Neural progenitor cell (in vitro differentiated cells): Measurements from ENCODE around the gene PGAM1. TPM values are rescaled to one million over a fixed set of nuclear protein-coding genes. Genes with fewer than 3 reads are reported as not detected.

ENCODE experiments used
- DNase-seq: peaks from one replicate; pipeline ENCODE4 v3.0.0-alpha.2; 2016; ENCODE audit warnings: low spot score
- H2AFZ ChIP-seq: fragments of 200-600 bp; sonication (generic); replicated peaks from 2 replicates; pipeline ENCODE4 v1.6.1; 2016; ENCODE audit warnings: antibody characterized with exemption
- H3F3A ChIP-seq: fragments of 200-600 bp; sonication (generic); 2 replicates; pipeline ENCODE4 v1.6.1; 2016; ENCODE audit warnings: antibody characterized with exemption, low read depth
- H3K27ac ChIP-seq: fragments of 200-600 bp; sonication (generic); 2 replicates; pipeline ENCODE4 v1.5.1; 2016; ENCODE audit warnings: mild to moderate bottlenecking
- H3K27me3 ChIP-seq: fragments of 200-600 bp; sonication (generic); 2 replicates; pipeline ENCODE4 v1.6.1; 2016; ENCODE audit warnings: mild to moderate bottlenecking, moderate library complexity
- H3K36me3 ChIP-seq: fragments of 200-600 bp; sonication (generic); 2 replicates; pipeline ENCODE4 v1.5.1; 2016
- H3K4me1 ChIP-seq: fragments of 200-600 bp; sonication (generic); 2 replicates; pipeline ENCODE4 v1.6.1; 2016; ENCODE audit warnings: mixed run types
- H3K4me2 ChIP-seq: fragments of 200-600 bp; sonication (generic); 2 replicates; pipeline ENCODE4 v1.6.1; 2016
- H3K4me3 ChIP-seq: fragments of 200-600 bp; sonication (generic); 2 replicates; pipeline ENCODE4 v1.5.1; 2016
- H3K79me2 ChIP-seq: fragments of 200-600 bp; sonication (generic); 2 replicates; pipeline ENCODE4 v1.6.1; 2016; ENCODE audit warnings: low read depth
- H3K9ac ChIP-seq: fragments of 200-600 bp; sonication (generic); 2 replicates; pipeline ENCODE4 v1.6.1; 2016
- H3K9me3 ChIP-seq: fragments of 200-600 bp; sonication (generic); 2 replicates; pipeline ENCODE4 v1.5.1; 2016; ENCODE audit warnings: low read depth
- H4K20me1 ChIP-seq: fragments of 200-600 bp; sonication (generic); 2 replicates; pipeline ENCODE4 v1.6.1; 2016; ENCODE audit warnings: low read depth
- H3K27ac Mint-ChIP-seq: 3 replicates; pipeline ENCODE4 v1.8.0; 2021; ENCODE audit warnings: mixed read lengths
- H3K27me3 Mint-ChIP-seq: 2 replicates; pipeline ENCODE4 v1.8.0; 2022; ENCODE audit warnings: low read depth, mild to moderate bottlenecking, inconsistent platforms, moderate library complexity, mixed read lengths; ENCODE audit not compliant: insufficient read depth
- H3K36me3 Mint-ChIP-seq: 3 replicates; pipeline ENCODE4 v1.8.0; 2021; ENCODE audit warnings: mixed read lengths
- H3K4me1 Mint-ChIP-seq: 3 replicates; pipeline ENCODE4 v1.8.0; 2021; ENCODE audit warnings: mixed read lengths
- H3K4me3 Mint-ChIP-seq: 3 replicates; pipeline ENCODE4 v1.8.0; 2021; ENCODE audit warnings: mild to moderate bottlenecking, moderate library complexity, mixed read lengths
- H3K9me3 Mint-ChIP-seq: 3 replicates; pipeline ENCODE4 v1.8.0; 2020; ENCODE audit warnings: mixed read lengths
- CTCF ChIP-seq: fragments of 200-600 bp; sonication (generic); IDR thresholded peaks from 2 replicates; pipeline ENCODE4 v1.5.1; 2017; ENCODE audit warnings: antibody characterized with exemption, mild to moderate bottlenecking
- EZH2 ChIP-seq: fragments of 200-600 bp; sonication (generic); IDR thresholded peaks from 2 replicates; pipeline ENCODE4 v1.6.1; 2017; ENCODE audit warnings: antibody characterized with exemption, mild to moderate bottlenecking, moderate library complexity
- EZH2phosphoT487 ChIP-seq: fragments of 200-600 bp; sonication (generic); IDR thresholded peaks from 2 replicates; pipeline ENCODE4 v1.6.1; 2017; ENCODE audit warnings: antibody characterized with exemption
- total RNA-seq: library from RNA; depleted of rRNA; stranded (reverse); fragments of >200 nt; gene quantifications from 2 replicates; pipeline ENCODE4 v1.2.3, GENCODE V29; 2015; ENCODE audit warnings: low replicate concordance

The PGAM1 gene
- total RNA-seq, 1 donor from 2014 or later, result 887 TPM

DNA sequence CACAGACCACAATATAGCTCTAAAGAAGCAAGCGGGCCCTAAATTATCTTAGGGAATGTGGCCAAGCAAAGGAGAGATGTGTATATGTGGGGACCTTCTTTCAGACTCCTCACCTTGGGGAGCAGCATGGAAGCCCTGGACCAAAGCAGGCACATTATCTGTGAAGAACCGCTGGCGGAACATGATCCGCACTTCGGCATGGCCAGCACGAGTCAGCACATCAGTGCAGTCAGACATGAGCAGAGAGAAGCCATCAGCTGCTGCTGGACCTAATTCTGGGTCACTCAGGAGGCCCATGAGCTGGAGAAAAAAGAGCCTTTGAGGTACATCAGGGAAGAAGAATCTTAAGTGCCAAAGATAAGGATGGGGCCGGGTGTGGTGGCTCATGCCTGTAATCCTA, 33.9 kb downstream of the PGAM1 start:
- Histone ChIP-seq H3K36me3 (peaks cover 7% of the 10 kb centered on the region), H3K4me1 (no peaks in the 10 kb centered on the region), H3K27ac (no peak overlapping the region), H3K4me3 (no peak overlapping the region), H2AFZ (no peak overlapping the region), H3K79me2 (no peaks in the 10 kb centered on the region), H3K9me3 (no peaks in the 10 kb centered on the region), H3K4me2 (no peak overlapping the region), H3F3A (peaks cover 30% of the 10 kb centered on the region), H3K27me3 (no peaks in the 10 kb centered on the region), H3K9ac (no peak overlapping the region), H4K20me1 (peaks cover 7% of the 10 kb centered on the region)
- Mint-ChIP-seq H3K27ac (peak overlapping the region; percentile 40), H3K36me3 (peaks cover 33% of the 10 kb centered on the region), H3K9me3 (no peaks in the 10 kb centered on the region), H3K27me3 (peaks cover 5% of the 10 kb centered on the region), H3K4me3 (peak overlapping the region; percentile 5), H3K4me1 (no peaks in the 10 kb centered on the region)
- no peak for DNase-seq
- no peak for TF ChIP-seq CTCF
- TF ChIP-seq EZH2, result no peak
- no peak for TF ChIP-seq EZH2phosphoT487

DNA sequence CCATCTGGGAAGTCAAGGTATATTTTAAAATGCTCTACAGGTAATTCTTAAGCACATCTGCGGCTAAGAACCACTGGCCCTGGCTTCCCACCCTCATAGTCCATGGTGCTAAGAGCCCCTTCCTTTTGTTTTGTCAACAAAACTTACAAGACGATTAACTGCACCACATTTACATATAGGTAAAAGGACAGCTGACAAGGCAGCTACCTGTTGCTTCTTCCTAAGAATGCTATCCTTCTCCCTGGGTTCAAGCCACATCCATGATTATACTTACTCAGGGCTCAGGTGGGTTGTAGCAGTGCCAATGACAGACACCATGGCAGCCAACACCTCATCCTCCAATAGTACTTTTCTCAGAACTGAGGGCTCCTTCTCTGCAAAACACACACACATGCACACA, 36.3 kb downstream of the PGAM1 start:
- Histone ChIP-seq H3K27ac (no peak overlapping the region), H3K36me3 (peaks cover 7% of the 10 kb centered on the region), H3K79me2 (no peaks in the 10 kb centered on the region), H4K20me1 (no peaks in the 10 kb centered on the region), H3K4me2 (no peak overlapping the region), H3K9me3 (no peaks in the 10 kb centered on the region), H3K4me1 (no peaks in the 10 kb centered on the region), H3K27me3 (no peaks in the 10 kb centered on the region), H2AFZ (no peak overlapping the region), H3K4me3 (no peak overlapping the region), H3F3A (peaks cover 27% of the 10 kb centered on the region), H3K9ac (no peak overlapping the region)
- Mint-ChIP-seq H3K27ac (no peak overlapping the region), H3K4me1 (no peaks in the 10 kb centered on the region), H3K4me3 (no peak overlapping the region), H3K9me3 (no peaks in the 10 kb centered on the region), H3K36me3 (peaks cover 28% of the 10 kb centered on the region), H3K27me3 (peaks cover 2% of the 10 kb centered on the region)
- TF ChIP-seq EZH2phosphoT487 (no peak), CTCF (no peak), EZH2 (no peak)
- no peak for DNase-seq

DNA sequence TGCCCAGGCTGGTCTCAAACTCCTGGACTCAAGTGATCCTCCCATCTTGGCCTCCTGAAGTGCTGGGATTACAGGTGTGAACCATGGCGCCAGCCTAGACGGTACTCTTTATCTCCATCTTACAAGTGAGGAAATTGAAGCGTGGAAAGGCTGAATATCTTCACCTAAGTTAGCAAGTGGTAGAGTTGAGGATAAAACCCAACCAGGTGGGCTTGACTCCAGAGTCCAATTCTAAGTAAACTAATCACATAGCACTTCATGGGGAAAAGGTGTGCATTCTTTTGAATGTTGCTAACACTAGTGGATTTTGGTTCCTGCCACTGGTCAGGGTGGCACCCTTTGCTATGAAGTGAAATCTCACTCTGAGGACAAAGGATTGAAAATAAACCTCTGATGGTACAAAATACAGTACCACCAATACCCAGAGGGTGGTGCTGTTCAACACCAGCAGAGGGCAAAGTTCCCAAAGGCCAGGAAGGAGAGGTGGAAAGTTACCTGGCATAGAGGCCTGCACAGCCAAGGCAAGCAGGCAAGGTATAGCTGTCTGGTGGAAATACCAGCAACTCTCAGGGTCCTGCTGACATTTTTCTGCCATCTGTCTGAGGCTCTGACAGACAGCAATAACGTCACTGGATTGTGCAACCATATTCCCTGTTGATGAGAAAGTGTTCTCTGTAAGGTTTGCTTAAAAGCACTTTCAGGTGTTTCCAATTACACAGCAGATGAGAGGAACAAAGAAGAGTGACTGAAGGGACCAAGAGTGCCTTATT, 37.6 kb downstream of the PGAM1 start:
- Histone ChIP-seq H3K79me2 (no peaks in the 10 kb centered on the region), H3K36me3 (peaks cover 7% of the 10 kb centered on the region), H3F3A (peaks cover 29% of the 10 kb centered on the region), H3K4me3 (no peak overlapping the region), H2AFZ (no peak overlapping the region), H3K4me1 (no peaks in the 10 kb centered on the region), H3K9me3 (no peaks in the 10 kb centered on the region), H4K20me1 (no peaks in the 10 kb centered on the region), H3K9ac (no peak overlapping the region), H3K27ac (no peak overlapping the region), H3K27me3 (no peaks in the 10 kb centered on the region), H3K4me2 (no peak overlapping the region)
- Mint-ChIP-seq H3K4me1 (no peaks in the 10 kb centered on the region), H3K4me3 (no peak overlapping the region), H3K27me3 (peaks cover 5% of the 10 kb centered on the region), H3K27ac (no peak overlapping the region), H3K9me3 (no peaks in the 10 kb centered on the region), H3K36me3 (peaks cover 24% of the 10 kb centered on the region)
- TF ChIP-seq CTCF (peak; percentile 89), EZH2 (no peak)
- peak; percentile 68 for DNase-seq
